SK-N-SH treated with all-trans-retinoic acid at 6 μM for 48 hours (cell line): ENCODE results near the gene CYP27C1.

Source experiments
- ATAC-seq: fragments of 200-7000 bp; cut with Tn5 transposase; 3 replicates; pipeline ENCODE4 v1.9.1; 2020; ENCODE audit warnings: mild to moderate bottlenecking, moderate library complexity
- ARNTL ChIP-seq: fragments of 450-650 bp; formaldehyde crosslinking; IDR thresholded peaks from 2 replicates; pipeline ENCODE4 v1.5.0; 2020; ENCODE audit warnings: low read depth, mild to moderate bottlenecking, moderate library complexity, borderline replicate concordance
- BACH2 ChIP-seq: fragments of 250-450 bp; sonication (Bioruptor Pico); IDR thresholded peaks from 2 replicates; pipeline ENCODE4 v1.9.0; 2021; ENCODE audit warnings: mild to moderate bottlenecking, borderline replicate concordance
- CREB5 ChIP-seq: fragments of 250-450 bp; sonication (Bioruptor Pico); IDR thresholded peaks from 2 replicates; pipeline ENCODE4 v1.5.1; 2020; ENCODE audit warnings: low read depth, mild to moderate bottlenecking, moderate library complexity
- CSDC2 ChIP-seq: fragments of 250-450 bp; sonication (Bioruptor Pico); IDR thresholded peaks from 2 replicates; pipeline ENCODE4 v1.5.0; 2020; ENCODE audit warnings: mild to moderate bottlenecking, moderate library complexity
- CSRNP3 ChIP-seq: fragments of 250-450 bp; sonication (Bioruptor Pico); IDR thresholded peaks from 2 replicates; pipeline ENCODE4 v1.5.1; 2021; ENCODE audit warnings: mild to moderate bottlenecking, moderate library complexity
- ESRRG ChIP-seq: fragments of 250-450 bp; sonication (Bioruptor Pico); IDR thresholded peaks from 2 replicates; pipeline ENCODE4 v1.6.1; 2021; ENCODE audit warnings: mild to moderate bottlenecking
- GLIS3 ChIP-seq: fragments of 250-450 bp; sonication (Bioruptor Pico); IDR thresholded peaks from 2 replicates; pipeline ENCODE4 v1.5.0; 2020; ENCODE audit warnings: mild to moderate bottlenecking, moderate library complexity
- ISL1 ChIP-seq: fragments of 250-450 bp; sonication (Bioruptor Pico); IDR thresholded peaks from 2 replicates; pipeline ENCODE4 v2.1.2; 2022; ENCODE audit warnings: mild to moderate bottlenecking, moderate library complexity
- PATZ1 ChIP-seq: fragments of 250-450 bp; sonication (Bioruptor Pico); IDR thresholded peaks from 2 replicates; pipeline ENCODE4 v1.8.0; 2020; ENCODE audit warnings: mild to moderate bottlenecking, moderate library complexity, borderline replicate concordance
- PPARA ChIP-seq: fragments of 250-450 bp; sonication (Bioruptor Pico); IDR thresholded peaks from 2 replicates; pipeline ENCODE4 v1.5.0; 2020; ENCODE audit warnings: mild to moderate bottlenecking, borderline replicate concordance
- RARB ChIP-seq: fragments of 250-450 bp; sonication (Bioruptor Pico); IDR thresholded peaks from 2 replicates; pipeline ENCODE4 v1.8.0; 2021; ENCODE audit warnings: mild to moderate bottlenecking, moderate library complexity
- SNAI2 ChIP-seq: fragments of 250-450 bp; sonication (Bioruptor Pico); IDR thresholded peaks from 2 replicates; pipeline ENCODE4 v1.5.0; 2020; ENCODE audit warnings: mild to moderate bottlenecking, moderate library complexity
- TCF4 ChIP-seq: fragments of 250-450 bp; sonication (Bioruptor Pico); IDR thresholded peaks from 2 replicates; pipeline ENCODE4 v1.8.0; 2021; ENCODE audit warnings: mild to moderate bottlenecking, moderate library complexity, borderline replicate concordance
- TOX ChIP-seq: fragments of 250-450 bp; sonication (Bioruptor Pico); IDR thresholded peaks from 2 replicates; pipeline ENCODE4 v1.8.0; 2021; ENCODE audit warnings: mild to moderate bottlenecking, moderate library complexity, borderline replicate concordance
- TSHZ2 ChIP-seq: fragments of 250-450 bp; sonication (Bioruptor Pico); IDR thresholded peaks from 2 replicates; pipeline ENCODE4 v1.5.0; 2020; ENCODE audit warnings: mild to moderate bottlenecking, moderate library complexity
- ZC3H10 ChIP-seq: fragments of 250-450 bp; sonication (Bioruptor Pico); IDR thresholded peaks from 2 replicates; pipeline ENCODE4 v1.5.1; 2021; ENCODE audit warnings: mild to moderate bottlenecking, moderate library complexity
- ZFP3 ChIP-seq: fragments of 250-450 bp; sonication (Bioruptor Pico); IDR thresholded peaks from 2 replicates; pipeline ENCODE4 v1.5.0; 2020; ENCODE audit warnings: mild to moderate bottlenecking, moderate library complexity
- ZFP30 ChIP-seq: fragments of 450-650 bp; formaldehyde crosslinking; IDR thresholded peaks from 2 replicates; pipeline ENCODE4 v1.5.0; 2022; ENCODE audit warnings: mild to moderate bottlenecking, moderate library complexity
- ZNF565 ChIP-seq: fragments of 450-650 bp; formaldehyde crosslinking; conservative IDR thresholded peaks from 2 replicates; pipeline ENCODE4 v1.5.0; 2020; ENCODE audit warnings: low read depth, mild to moderate bottlenecking, moderate library complexity
- ZNF70 ChIP-seq: fragments of 450-650 bp; formaldehyde crosslinking; IDR thresholded peaks from 2 replicates; pipeline ENCODE4 v1.5.0; 2020; ENCODE audit warnings: mild to moderate bottlenecking, moderate library complexity
- ZNF8 ChIP-seq: fragments of 450-650 bp; formaldehyde crosslinking; IDR thresholded peaks from 2 replicates; pipeline ENCODE4 v1.5.0; 2020; ENCODE audit warnings: mild to moderate bottlenecking, moderate library complexity

CYP27C1 gene

GRCh38 chr2:127160676-127161075, 59.4 kb downstream of the CYP27C1 start (continued):
- TF ChIP-seq TSHZ2 (CRISPR knock-in tag) (no peak), ZC3H10 (CRISPR knock-in tag) (no peak), ARNTL (CRISPR knock-in tag) (no peak), ZNF70 (CRISPR knock-in tag) (no peak), CSDC2 (CRISPR knock-in tag) (no peak), ESRRG (no peak), TCF4 (CRISPR knock-in tag) (no peak), GLIS3 (CRISPR knock-in tag) (no peak), PPARA (CRISPR knock-in tag) (no peak)

GRCh38 chr2:127159543-127159942, 60.6 kb downstream of the CYP27C1 start:
- no peak for TF ChIP-seq ZC3H10 (CRISPR knock-in tag)
- TF ChIP-seq RARB (CRISPR knock-in tag), result no peak
- TF ChIP-seq CSDC2 (CRISPR knock-in tag), result no peak
- no peak for TF ChIP-seq TSHZ2 (CRISPR knock-in tag)
- no peak for TF ChIP-seq CREB5 (CRISPR knock-in tag)
- TF ChIP-seq ZFP30 (CRISPR knock-in tag), result no peak
- no peak for TF ChIP-seq SNAI2 (CRISPR knock-in tag)
- no peak for TF ChIP-seq CSRNP3
- TF ChIP-seq ISL1, result no peak
- TF ChIP-seq PATZ1 (CRISPR knock-in tag), result no peak
- no peak for TF ChIP-seq TCF4 (CRISPR knock-in tag)
- no peak for TF ChIP-seq GLIS3 (CRISPR knock-in tag)
- TF ChIP-seq ZFP3 (CRISPR knock-in tag), result no peak
- no peak for TF ChIP-seq BACH2 (CRISPR knock-in tag)
- TF ChIP-seq ESRRG, result no peak
- no peak for TF ChIP-seq ZNF8
- TF ChIP-seq TOX (CRISPR knock-in tag), result no peak
- ATAC-seq, result no peak

GRCh38 chr2:127158614-127159290, 61.3 kb downstream of the CYP27C1 start:
- ATAC-seq, result no peak
- TF ChIP-seq ISL1, result no peak
- TF ChIP-seq CSDC2 (CRISPR knock-in tag), result no peak
- TF ChIP-seq PPARA (CRISPR knock-in tag), result no peak
- no peak for TF ChIP-seq ARNTL (CRISPR knock-in tag)
- TF ChIP-seq CSRNP3, result no peak
- TF ChIP-seq BACH2 (CRISPR knock-in tag), result no peak
- TF ChIP-seq ESRRG, result no peak
- no peak for TF ChIP-seq TSHZ2 (CRISPR knock-in tag)
- TF ChIP-seq ZNF565, result no peak
